Body of pancreas (tissue), 4 donors: ENCODE results near the gene ASPDH.

ENCODE experiments used
- POLR2A ChIP-seq, 3 donors: fragments of 450-650 bp; IDR thresholded peaks; one replicate each; pipeline ENCODE4 v1.6.1; 2016; ENCODE audit warnings: antibody characterized with exemption in 3 of 3, mild to moderate bottlenecking in 2 of 3
- TF ChIP-seq, protein P1 (sequence below), 7 experiments: fragments of 450-650 bp in 4 of 7; fragments of 200-600 bp in 3 of 7; sonication (generic) in 3 of 7; IDR thresholded peaks; one replicate each; pipeline ENCODE4 v1.5.1; 2016 to 2019; ENCODE audit warnings: antibody characterized with exemption in 7 of 7

DNA sequence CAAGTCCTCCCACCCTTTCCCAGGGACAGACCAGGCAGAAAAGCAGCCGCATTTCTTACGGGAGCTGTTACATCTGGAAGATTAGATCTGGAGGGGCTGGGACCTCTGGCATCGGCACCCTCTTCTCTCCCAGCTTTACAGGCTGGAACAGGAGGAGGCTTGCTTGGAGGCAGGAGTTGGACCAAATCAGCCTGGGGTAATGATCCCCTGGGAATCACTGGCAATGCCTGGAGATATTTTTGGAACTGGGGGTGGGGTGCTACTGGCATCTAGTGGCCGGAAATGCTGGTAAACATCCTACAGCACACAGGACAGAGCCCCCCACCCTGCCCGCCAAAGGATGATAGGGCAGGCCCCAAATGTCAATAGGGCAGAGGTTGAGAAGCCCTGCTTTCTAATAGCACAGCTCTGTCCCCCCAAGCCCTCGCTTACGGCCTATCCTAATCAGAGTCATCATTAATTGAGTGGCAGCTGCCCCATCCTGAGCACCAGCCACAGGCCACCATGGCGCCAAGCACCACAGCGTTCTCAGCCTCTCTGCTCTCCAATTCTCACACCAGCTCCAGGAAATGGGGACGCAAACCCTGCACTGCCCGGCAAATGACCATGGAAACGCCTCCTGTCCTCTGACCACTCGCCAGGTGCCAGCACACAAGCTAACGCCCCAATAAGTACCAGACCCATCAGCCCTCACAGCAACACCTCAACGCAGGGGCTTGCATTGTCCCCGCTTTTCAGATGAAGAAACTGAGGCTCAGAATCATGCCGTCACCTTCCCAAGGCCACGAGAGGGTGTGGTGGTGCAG is 33.9 kb upstream of the ASPDH start:
- TF ChIP-seq POLR2A (IDR thresholded peaks at IDR 0.05) = no peak
- TF ChIP-seq, protein P1, sequence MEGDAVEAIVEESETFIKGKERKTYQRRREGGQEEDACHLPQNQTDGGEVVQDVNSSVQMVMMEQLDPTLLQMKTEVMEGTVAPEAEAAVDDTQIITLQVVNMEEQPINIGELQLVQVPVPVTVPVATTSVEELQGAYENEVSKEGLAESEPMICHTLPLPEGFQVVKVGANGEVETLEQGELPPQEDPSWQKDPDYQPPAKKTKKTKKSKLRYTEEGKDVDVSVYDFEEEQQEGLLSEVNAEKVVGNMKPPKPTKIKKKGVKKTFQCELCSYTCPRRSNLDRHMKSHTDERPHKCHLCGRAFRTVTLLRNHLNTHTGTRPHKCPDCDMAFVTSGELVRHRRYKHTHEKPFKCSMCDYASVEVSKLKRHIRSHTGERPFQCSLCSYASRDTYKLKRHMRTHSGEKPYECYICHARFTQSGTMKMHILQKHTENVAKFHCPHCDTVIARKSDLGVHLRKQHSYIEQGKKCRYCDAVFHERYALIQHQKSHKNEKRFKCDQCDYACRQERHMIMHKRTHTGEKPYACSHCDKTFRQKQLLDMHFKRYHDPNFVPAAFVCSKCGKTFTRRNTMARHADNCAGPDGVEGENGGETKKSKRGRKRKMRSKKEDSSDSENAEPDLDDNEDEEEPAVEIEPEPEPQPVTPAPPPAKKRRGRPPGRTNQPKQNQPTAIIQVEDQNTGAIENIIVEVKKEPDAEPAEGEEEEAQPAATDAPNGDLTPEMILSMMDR (IDR thresholded peaks at IDR 0.05) = no peak
